HPDE6-E6E7 (cell line): ENCODE measurements around the gene RXRA.

Source experiments
- DNase-seq: peaks from one replicate; pipeline ENCODE4 v3.0.0; 2011; ENCODE audit warnings: missing footprints; ENCODE audit errors: extremely low spot score

The RXRA gene

DNA sequence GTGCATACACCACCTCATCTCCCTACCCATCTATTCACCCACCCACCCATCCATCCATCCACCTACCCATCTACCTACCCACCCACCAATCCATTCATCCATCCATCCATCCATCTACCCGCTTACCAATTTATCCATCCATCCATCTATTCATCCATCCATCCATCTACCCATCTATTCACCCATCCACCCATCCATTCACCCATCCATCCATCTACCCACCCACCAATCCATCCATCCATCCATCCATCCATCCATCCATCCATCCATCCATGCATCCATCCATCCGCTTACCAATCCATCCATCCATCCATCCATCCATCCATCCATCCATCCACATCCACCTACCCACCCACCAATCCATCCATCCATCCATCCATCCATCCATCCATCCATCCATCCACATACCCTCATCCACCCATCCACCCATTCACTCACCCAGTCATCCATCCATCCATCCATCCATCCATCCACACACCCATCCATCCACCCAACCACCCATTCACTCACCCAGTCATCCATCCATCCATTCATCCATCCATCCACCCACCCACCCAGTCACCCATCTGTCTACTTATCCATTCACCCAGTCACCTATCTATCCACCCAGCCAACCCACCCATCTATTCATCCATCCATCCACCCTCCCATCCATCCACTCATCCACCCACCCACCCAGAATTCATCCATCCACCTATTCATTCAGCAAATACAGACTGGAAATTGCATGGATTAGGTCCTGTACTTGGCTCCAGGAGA lies 125.6 kb downstream of the RXRA start:
- DNase-seq: no peak

DNA sequence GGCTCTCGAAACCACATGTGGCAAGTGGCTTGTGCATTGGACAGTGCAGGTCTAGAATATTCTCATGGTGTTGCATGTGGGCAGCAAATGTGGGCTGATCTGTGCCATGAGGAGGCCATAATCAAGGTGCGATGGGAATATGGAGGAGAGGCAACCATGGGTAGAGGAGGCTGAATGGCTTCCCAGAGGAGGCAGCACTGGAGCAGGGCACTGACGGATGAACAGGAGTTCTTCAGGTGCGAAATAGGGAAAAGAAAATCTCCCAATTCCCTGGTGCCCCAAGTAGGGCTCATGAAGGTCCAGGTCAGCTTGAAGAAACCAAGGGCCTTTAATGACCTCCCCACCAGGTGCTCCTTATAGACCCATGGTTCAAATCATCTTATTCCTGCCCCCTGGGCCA lies 126.5 kb downstream of the RXRA start:
- no peak for DNase-seq

DNA sequence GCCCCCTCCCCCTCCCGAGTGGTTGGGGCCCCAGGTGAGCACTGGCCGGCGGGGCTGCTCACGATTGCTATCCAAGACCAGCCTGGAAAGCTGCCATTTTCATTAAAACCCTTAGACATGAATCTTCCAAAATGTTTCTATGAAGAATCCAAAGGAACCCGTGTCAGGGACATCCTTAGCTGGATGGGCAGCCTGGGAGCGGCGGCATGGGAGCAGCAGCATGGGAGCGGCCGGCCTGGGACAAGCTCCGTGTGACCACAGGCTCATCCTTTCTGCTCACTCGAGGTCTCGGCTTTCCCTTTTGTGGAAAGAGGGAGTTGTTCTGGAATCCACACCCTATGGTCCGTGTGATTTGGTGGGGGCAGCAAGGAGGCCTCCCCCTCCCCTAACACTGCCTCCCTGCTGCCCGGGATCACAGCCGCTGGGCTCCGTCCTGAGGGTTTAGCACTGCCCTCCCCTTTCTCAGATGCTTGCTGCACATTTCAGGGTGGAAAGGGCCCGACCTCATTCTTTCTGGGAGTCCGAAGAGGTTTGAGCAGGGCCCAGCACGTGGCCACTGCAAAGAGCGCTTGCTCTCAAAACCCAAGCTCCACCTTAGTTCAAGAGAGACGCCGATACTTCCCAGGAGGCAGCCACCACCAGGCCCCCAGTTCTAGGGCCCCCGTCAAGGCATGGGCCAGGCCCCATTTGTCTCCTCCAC lies 127.7 kb downstream of the RXRA start:
- DNase-seq: no peak

GRCh38 chr9:134454476-134454857 lies 128.2 kb downstream of the RXRA start:
- DNase-seq: no peak

DNA sequence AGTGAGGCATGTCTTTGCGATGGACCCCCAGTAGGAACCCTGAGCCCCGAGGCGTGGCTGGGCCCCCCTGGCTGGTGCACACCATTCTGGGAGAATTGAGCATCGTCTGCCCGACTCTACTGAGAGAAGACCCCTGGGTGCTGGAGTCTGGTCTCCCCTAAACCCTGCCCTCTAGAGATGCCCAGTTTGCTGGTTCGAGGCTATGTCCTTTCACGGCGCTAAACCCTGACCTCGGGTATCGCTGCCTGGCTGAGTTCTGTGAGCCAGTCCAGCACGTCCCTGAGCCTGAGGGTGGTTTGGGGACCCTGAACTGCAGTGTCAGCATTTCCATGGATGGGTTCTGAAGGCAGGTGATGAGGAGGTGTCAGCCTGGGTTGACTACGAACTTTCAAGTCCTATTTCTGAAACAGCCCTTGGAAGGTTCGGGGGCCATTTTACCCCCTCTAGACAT lies 128.8 kb downstream of the RXRA start:
- DNase-seq: no peak

- DNase-seq: no peak
Observed at GRCh38 chr9:134455537-134455933, 129.3 kb downstream of the RXRA start.

DNA sequence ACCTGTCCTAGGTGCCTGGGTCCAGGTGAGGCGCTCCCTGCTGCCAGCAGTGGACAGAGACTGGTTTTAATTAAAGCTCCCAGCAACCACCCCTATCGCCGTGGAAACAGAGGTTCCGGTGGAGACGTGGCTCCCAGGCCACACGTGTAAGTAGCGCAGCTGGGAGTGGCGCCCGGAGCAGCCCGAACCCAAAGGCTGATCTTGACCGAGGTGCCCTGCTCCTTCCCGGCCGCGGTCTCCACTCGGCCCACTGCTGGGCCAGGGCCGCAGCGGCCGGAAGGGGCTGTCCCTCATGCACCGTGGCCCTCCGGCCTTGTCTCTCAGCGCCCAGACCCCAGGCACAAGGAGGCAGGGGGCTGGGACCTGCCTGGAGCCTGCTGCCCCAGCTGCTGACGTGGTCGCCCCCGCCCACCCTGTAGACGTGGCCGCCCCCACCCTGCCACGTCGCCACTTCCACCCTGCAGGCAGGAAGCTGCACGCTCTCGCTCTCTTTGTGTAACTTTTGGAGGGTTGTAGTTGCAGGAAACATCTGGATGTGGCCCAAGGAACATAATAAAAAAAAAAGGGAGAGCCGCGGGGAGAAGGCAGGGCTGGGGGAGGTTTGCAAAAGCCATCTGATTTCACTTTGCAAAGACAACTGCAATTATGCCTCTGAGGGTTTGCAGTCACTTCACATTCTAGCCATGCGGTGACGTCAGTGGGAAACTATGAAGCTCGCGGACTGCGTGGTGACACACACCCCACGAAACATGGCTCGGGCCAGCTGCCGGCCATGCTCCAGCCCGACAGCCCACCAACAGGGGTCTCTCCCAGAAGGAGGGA lies 129.9 kb downstream of the RXRA start:
- DNase-seq: no peak

- DNase-seq: no peak
Observed at GRCh38 chr9:134456756-134457305, 130.6 kb downstream of the RXRA start.

- no peak for DNase-seq
Observed at GRCh38 chr9:134457321-134458206, 131.3 kb downstream of the RXRA start.

DNA sequence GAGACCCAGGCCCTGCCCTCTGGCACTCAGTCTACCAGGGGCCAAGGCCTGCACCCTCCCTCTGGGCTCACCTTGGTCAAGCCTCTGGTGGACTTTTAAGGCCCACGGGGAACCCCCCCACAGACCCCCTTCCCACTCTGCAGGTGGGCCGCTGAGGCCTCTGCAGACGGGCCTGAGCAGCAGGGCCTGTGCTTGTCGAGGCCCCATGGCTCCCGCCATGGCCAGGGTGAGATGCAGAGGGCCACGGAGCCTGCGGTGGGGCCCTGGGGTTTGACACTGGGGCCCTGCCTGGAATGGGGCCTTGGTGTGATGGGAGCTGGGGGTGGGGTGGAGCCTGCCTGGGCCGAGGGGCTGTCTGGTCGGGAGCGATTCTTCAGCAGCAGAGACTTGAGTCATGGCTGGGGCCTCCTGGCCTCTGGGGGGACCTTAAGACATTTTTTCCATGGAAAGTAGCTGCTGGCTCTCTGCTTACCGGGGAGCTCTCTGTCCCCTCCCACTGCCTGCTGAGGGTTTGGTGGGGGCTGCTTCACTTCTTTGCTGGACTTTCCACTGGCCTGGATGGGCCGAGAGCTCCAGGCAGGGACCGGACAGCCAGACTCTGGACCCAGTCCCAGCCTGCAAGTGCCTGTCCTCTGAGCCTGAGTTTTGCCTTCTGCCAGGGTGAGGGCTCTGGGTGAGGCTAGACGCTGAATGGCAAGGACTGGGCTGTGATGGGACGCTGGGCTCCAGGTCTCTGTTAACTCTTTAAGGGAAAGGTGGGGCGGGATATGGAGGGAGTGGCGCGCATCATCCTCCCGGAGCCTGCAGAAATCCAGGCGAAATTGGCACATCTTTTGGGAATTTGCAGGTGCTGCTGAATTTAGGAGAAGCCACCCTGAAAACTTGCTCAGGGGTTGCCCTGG lies 132.2 kb downstream of the RXRA start:
- DNase-seq: no peak

- DNase-seq: no peak
Observed at GRCh38 chr9:134459164-134459563, 132.9 kb downstream of the RXRA start.

DNA sequence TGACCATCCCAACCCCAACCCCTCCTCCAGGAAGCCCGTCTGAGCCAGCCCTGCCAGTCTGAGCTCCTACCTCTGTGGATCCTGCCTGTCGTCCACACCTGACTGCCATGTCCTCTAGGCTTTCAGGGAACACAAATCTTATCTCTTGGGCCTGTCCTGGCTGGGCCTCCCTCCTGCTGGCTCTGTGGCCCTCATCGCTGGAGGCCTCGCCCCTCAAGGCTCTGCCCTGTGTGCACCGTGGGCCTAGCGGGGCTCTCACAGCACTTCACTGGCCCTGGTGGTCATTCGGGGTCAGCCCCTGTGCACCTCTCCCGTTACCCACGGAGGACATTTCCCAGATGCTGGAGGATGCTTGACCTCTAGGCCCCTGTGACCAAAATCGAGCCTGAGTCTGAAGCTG lies 133.3 kb downstream of the RXRA start:
- DNase-seq: no peak

DNA sequence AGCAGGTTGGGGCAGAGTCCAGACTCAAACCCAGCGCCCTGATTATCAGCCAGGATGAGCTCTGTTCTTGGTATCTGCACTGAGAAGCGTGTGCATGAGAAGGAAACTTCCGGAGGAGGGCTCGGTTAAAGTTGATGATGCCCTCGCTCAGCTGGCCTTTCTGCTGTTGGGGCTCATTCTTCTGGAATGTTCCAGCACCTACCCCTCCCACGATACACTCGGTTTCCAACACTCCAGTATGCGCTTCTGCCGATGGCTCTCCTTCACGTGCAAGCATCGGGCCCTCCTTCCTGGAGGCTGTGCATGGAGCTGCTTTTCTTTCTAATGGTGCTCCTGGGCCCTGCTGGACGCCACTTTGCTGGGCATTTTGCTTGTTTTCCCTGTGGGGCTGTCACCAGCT lies 134.0 kb downstream of the RXRA start:
- DNase-seq: no peak

DNA sequence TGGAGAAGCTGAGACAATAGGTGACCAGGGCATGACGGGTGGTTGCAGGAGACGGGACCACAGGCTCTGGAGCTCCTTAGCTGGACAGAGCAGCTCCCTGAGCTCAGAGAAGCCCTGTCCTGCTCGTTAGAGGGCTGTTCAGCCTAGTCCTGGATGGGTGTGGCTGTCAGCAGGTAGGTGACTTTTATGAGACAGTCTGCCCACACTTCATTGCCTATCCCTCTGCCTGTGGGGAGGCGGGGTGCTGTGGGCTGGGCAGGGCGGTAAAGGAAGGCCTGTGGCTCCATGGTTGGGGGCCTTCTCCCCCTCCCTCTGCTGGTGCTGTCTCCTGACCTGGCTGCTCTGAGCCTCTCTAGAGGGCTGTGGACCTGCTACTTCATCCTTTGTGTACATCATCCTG lies 134.6 kb downstream of the RXRA start:
- no peak for DNase-seq

GRCh38 chr9:134461426-134461982 lies 135.2 kb downstream of the RXRA start:
- no peak for DNase-seq

DNA sequence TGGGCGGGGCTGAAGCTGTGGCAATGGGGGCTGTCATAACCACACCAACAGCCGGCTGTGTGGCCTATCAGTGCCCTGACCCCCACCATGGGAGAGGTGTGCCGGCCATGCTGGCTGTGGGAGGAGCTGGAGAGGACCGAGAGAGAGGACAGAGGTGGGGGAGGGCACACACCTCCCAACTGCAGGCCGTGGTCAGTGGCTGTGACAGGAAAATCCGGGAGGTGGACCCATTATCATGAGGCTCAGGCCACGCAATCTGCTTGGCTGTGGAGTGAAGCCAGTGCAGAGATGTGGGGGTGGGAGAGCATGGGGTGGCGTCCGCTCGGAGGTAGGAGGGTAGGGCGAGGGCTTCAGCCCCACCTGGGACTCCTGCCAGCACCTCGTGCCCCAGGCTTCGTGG lies 136.1 kb downstream of the RXRA start:
- DNase-seq: no peak

- DNase-seq: no peak
Observed at GRCh38 chr9:134463280-134463679, 137.0 kb downstream of the RXRA start.

DNA sequence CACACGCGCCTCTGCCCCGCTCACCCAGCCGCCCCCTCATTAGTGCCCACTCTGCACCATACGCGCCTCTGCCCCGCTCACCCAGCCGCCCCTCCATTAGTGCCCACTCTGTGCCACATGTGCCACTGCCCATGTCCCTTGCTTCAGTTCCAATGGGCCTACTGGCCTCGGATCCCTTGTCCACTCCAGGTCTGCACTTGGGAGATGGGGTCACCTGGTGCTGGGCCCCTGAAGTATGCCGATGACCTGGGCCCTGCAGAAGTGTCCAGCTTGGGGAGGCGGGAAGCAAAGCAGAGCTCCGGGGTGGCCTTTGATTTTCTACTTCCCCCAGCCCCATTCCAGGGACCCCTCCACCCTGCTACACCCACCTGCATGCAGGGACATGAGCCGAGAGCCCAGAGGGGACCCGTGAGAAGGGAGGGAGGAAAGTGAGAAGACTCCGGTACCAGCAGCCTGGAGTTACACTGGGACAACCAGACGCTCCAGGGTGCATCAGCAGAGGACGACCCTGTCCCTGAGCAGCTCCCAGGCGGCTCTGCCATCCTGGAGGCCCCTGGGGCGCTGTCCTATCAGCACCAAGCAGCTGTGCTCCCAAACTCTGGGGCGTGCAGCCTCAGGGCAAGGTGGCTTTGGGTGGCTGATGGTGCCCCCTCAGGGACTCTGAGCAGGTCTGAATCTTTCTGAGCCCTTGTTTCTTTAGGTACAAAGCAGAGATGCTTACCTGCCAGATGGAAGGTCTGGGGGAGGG lies 140.8 kb downstream of the RXRA start:
- DNase-seq: no peak

GRCh38 chr9:134468358-134468757 lies 142.1 kb downstream of the RXRA start:
- no peak for DNase-seq
